Endothelial cell (in vitro differentiated cells): ENCODE data around the gene PRPF8. TPM values are rescaled to one million over a fixed set of nuclear protein-coding genes. Genes with fewer than 3 reads are reported as not detected.

Source experiments
- DNase-seq: peaks from one replicate; pipeline ENCODE4 v3.0.0; 2021; ENCODE audit warnings: low spot score
- H3K27ac Mint-ChIP-seq: one replicate; pipeline ENCODE4 v1.8.0; 2021; ENCODE audit warnings: mixed read lengths, inconsistent platforms; ENCODE audit not compliant: unreplicated experiment
- H3K27me3 Mint-ChIP-seq: one replicate; pipeline ENCODE4 v1.8.0; 2021; ENCODE audit warnings: mild to moderate bottlenecking, moderate library complexity, mixed read lengths, inconsistent platforms; ENCODE audit not compliant: unreplicated experiment
- H3K36me3 Mint-ChIP-seq: one replicate; pipeline ENCODE4 v1.8.0; 2021; ENCODE audit warnings: mild to moderate bottlenecking, low read depth, mixed read lengths, inconsistent platforms; ENCODE audit not compliant: unreplicated experiment
- H3K4me1 Mint-ChIP-seq: one replicate; pipeline ENCODE4 v1.8.0; 2021; ENCODE audit warnings: mild to moderate bottlenecking, mixed read lengths, inconsistent platforms; ENCODE audit not compliant: unreplicated experiment
- H3K4me3 Mint-ChIP-seq: one replicate; pipeline ENCODE4 v1.8.0; 2021; ENCODE audit warnings: mild to moderate bottlenecking, mixed read lengths, inconsistent platforms; ENCODE audit not compliant: unreplicated experiment
- H3K9me3 Mint-ChIP-seq: one replicate; pipeline ENCODE4 v1.8.0; 2021; ENCODE audit warnings: mixed read lengths, inconsistent platforms; ENCODE audit not compliant: unreplicated experiment
- CTCF ChIP-seq: fragments of 200-600 bp; sonication (generic); IDR thresholded peaks from one replicate; pipeline ENCODE4 v1.5.0; 2021; ENCODE audit warnings: antibody characterized with exemption; ENCODE audit not compliant: unreplicated experiment
- total RNA-seq: library from RNA; stranded (reverse); fragmentation: NEBNext Ultra II Directional; extraction: Animal tissue kit (Norgen Biotek cat#: 25700); gene quantifications from one replicate; pipeline ENCODE4 v1.2.1, GENCODE V29; 2021; ENCODE audit not compliant: unreplicated experiment

PRPF8 gene
- total RNA-seq, 1 donor from 2014 or later = 295 TPM

DNA sequence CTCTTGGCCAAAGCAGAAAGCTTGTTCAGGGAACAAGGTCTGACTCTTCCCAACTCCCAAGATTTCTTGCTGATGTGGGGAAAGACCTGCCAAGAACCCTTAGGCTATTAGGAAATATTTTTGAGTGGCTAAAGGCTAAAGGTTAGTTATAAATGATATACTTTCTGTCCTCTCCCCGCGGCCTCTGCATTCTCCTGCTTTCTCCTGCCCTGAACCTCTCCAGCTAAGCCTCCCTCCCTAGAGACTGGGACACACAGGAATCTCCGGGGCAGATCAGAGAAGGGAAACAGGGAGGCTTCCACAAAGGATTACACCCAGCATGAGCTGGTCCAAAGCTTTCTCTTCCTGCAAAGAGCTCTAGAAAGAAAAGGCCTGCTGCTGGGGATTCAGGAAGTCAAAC, 58.3 kb downstream of the PRPF8 start:
- peaks cover 35% of the 10 kb centered on the region for H3K4me1 Mint-ChIP-seq
- TF ChIP-seq CTCF = no peak
- peaks cover 5% of the 10 kb centered on the region for H3K36me3 Mint-ChIP-seq
- no peaks in the 10 kb centered on the region for H3K9me3 Mint-ChIP-seq
- H3K27ac Mint-ChIP-seq = peak overlapping the region; percentile 67
- H3K4me3 Mint-ChIP-seq = peak overlapping the region; percentile 89
- DNase-seq = no peak
- peaks cover 20% of the 10 kb centered on the region for H3K27me3 Mint-ChIP-seq

DNA sequence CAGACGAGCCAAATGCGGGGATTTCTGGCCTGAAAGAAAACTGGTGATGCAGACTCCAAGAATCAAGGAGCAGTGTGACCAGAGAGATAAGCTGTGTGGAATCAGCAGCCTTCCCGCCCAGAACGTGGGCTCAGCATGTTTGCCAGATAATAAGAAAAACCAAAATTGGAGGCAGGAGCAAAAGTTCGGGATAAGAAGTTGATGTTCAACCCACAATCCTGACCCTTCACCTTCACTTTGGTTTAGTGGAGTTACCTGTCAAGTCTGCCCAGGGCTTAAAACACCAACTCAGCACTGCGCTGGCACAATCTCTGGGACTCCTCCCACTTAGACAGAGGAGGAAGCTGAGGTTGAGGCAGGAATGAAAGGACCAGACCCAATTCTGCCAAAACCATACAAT, 59.1 kb downstream of the PRPF8 start:
- TF ChIP-seq CTCF = no peak
- Mint-ChIP-seq H3K9me3 (no peaks in the 10 kb centered on the region), H3K4me1 (peaks cover 40% of the 10 kb centered on the region), H3K27me3 (peaks cover 15% of the 10 kb centered on the region), H3K27ac (peak overlapping the region; percentile 84), H3K36me3 (peaks cover 9% of the 10 kb centered on the region), H3K4me3 (peak overlapping the region; percentile 89)
- DNase-seq = no peak

GRCh38 chr17:1625053-1625452, 59.6 kb downstream of the PRPF8 start:
- DNase-seq = no peak
- Mint-ChIP-seq H3K27me3 (peaks cover 13% of the 10 kb centered on the region), H3K36me3 (peaks cover 9% of the 10 kb centered on the region), H3K4me1 (peaks cover 39% of the 10 kb centered on the region), H3K4me3 (no peak overlapping the region), H3K9me3 (no peaks in the 10 kb centered on the region), H3K27ac (no peak overlapping the region)
- TF ChIP-seq CTCF = no peak

GRCh38 chr17:1624650-1625049, 60.0 kb downstream of the PRPF8 start:
- Mint-ChIP-seq H3K4me1 (peaks cover 40% of the 10 kb centered on the region), H3K4me3 (no peak overlapping the region), H3K36me3 (peaks cover 9% of the 10 kb centered on the region), H3K9me3 (no peaks in the 10 kb centered on the region), H3K27me3 (peaks cover 14% of the 10 kb centered on the region), H3K27ac (no peak overlapping the region)
- TF ChIP-seq CTCF = no peak
- DNase-seq = no peak

- no peak for DNase-seq
- H3K36me3 Mint-ChIP-seq = peaks cover 9% of the 10 kb centered on the region
- TF ChIP-seq CTCF = no peak
- H3K4me3 Mint-ChIP-seq = no peak overlapping the region
- H3K4me1 Mint-ChIP-seq = peaks cover 44% of the 10 kb centered on the region
- no peaks in the 10 kb centered on the region for H3K9me3 Mint-ChIP-seq
- H3K27ac Mint-ChIP-seq = no peak overlapping the region
- peaks cover 18% of the 10 kb centered on the region for H3K27me3 Mint-ChIP-seq
Measured at GRCh38 chr17:1623057-1623630, 61.5 kb downstream of the PRPF8 start.
